ENCODE results near the gene MTFR1L.

MTFR1L gene

DNA sequence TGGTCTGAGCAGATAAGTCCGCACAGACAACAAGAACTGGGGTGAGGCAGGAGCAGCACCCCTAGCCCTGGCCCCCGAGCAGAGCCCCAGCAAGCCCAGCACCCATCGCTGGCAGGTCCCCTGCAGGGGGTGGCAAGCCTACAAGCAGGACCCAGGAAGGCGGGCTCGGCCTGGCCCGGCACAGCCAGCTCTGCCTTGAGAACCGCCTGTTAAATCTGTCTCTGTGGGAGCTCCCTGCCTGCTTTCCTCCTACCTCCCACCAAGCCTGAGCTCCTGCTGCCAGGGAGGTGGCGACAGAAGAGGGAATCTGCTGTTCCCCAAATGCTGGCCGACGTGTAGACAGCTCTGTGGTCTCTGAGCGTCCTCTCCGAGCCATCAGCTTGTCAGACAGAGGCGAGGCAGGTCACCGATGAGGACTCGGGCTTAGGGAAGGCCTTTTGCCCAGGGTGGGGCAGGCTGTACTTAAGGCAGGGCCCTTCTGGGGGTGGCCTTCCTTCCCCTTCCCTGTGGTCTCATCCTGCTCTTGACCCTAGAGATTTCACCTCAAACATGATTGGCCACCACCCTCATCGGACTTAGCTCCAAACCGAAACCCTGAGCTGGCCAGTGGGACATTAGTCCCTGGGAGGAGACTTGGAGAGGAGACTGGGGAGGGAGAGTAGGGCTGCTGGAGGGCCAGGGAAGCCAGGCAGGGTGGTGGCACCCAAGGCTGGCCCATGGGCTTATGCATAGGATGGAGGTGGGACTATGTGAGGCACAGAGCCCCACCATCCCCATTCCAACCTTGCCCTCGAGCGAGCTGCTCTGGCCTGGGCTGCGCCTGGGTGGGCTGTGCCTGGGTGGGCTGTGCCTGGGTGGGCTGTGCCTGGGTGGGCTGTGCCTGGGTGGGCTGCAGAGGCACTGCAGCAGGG lies 12.0 kb upstream of the MTFR1L start:
- no peak for DNase-seq (ENCODE audit: low read depth, low spot score)

DNA sequence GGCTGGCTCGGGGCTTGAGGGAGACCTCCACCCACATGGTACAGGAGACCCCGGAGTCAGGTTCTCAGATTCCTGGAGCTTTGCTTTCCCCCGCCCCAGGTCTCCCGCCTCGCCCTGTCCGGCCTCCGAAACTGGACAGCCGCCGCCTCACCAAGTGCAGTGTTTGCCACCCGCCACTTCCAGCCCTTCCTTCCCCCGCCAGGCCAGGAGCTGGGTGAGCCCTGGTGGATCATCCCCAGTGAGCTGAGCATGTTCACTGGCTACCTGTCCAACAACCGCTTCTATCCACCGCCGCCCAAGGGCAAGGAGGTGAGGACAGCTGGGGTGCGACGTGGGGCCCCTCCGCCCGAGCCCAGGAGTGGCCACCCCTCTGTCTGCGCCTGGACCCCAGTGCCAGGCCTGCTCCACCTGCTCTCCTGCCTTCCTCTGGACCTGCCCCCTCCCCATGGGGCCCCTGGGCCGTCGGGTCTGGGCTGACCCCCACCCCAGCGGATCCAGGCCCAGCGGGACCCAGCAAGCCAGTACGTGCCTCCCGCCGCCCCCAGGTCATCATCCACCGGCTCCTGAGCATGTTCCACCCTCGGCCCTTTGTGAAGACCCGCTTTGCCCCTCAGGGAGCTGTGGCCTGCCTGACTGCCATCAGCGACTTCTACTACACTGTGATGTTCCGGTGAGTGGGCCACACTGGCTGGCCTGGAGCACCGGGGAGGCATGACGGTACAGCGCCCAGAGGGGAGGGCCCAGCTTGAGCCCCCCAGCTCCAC lies 11.1 kb upstream of the MTFR1L start:
- DNase-seq (ENCODE audit: low read depth, low spot score): no peak

- no peak for DNase-seq (ENCODE audit: low read depth, low spot score)
Observed at GRCh38 chr1:25809283-25809926, 10.3 kb upstream of the MTFR1L start.

- DNase-seq (ENCODE audit: low read depth, low spot score): no peak
Observed at GRCh38 chr1:25809929-25810328, 9.8 kb upstream of the MTFR1L start.

GRCh38 chr1:25810341-25811299 lies 9.1 kb upstream of the MTFR1L start:
- DNase-seq (ENCODE audit: low read depth, low spot score): peak; percentile 66

- DNase-seq (ENCODE audit: low read depth, low spot score): no peak
Observed at GRCh38 chr1:25811384-25812082, 8.2 kb upstream of the MTFR1L start.

DNA sequence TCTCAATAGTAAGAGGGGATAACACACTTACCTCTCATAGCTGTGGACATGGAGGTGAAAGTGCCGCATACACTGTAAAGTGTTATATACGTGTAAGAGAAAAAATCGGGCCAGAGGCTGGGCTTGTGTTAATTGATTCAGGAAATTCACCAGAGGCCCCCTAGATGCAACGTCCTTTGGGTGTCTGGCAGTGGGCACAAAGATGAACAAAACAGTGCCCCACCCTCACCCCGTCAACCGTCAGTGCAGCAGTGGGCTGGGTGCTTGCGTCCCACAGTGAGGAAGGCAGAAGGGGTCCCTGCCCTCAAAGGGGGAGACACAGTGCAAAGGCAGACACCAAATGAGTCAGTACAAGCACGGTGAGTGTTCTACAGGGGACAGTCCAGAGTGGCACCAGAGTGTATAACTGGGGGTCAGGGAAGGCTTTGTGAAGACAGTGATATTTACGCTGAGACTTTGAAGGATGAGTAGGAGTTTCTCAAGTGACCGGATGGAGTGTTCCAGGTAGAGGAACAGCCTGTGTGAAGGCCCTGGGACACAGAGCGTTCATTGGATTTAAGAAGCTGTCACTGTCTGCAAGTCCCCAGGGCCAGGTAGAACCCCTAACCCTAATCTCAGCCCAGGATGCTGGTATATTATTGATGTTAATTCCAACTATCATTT lies 6.6 kb upstream of the MTFR1L start:
- no peak for DNase-seq (ENCODE audit: low read depth, low spot score)

DNA sequence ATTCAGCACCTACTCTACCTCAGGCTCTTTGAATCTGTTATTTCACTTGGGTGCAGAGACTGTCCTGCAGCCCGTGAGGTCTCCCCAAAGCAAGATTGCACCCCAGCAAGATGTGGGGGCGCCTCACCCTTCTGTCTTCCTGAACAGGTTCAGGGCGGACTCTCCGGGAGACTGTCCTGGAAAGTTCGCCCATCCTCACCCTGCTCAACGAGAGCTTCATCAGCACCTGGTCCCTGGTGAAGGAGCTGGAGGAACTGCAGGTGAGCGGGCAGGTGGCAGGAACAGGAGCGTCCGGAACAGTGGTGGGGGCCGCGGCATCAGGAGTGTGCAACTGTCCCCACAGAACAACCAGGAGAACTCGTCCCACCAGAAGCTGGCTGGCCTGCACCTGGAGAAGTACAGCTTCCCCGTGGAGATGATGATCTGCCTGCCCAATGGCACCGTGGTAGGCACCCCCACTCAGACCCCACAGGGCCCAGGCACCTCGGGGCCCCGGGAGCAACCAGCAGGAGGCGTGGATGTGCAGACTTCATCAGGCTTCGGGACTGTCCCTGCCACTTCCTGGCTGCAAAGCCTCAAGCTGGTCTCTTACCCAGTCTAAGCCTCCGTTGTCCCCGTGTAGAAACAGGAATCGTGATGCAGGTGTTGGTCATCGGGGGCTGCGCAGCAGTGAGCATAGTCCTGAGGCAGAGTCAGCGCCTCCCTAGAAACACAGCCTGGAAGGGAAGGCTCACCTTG lies 5.9 kb upstream of the MTFR1L start:
- no peak for DNase-seq (ENCODE audit: low read depth, low spot score)

DNA sequence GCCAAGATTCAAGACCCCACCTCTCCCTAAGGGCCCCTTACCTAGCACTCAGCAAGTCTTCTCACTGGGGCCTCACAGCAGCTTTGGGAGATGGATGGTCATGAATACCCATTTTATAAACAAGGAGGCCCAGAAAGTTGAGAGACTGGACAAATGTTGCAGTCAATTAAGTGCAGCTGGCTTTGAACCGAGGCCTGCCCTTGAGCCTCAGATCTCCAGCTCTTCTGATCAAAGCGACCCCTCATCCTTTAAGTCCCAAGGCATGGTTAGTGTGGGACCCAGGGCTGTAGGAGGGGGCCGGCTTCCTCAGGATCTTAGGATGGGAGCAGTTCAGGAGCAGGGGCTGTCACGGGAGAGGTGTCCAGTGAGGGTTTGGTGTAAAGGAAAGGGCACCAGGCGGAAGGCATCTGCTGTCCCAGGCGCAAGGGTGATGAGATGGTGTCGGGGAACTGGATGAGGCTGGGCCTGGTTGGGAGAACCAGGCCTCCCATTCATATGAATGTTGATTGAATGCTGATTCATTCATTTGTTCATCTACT lies 5.1 kb upstream of the MTFR1L start:
- no peak for DNase-seq (ENCODE audit: low read depth, low spot score)

DNA sequence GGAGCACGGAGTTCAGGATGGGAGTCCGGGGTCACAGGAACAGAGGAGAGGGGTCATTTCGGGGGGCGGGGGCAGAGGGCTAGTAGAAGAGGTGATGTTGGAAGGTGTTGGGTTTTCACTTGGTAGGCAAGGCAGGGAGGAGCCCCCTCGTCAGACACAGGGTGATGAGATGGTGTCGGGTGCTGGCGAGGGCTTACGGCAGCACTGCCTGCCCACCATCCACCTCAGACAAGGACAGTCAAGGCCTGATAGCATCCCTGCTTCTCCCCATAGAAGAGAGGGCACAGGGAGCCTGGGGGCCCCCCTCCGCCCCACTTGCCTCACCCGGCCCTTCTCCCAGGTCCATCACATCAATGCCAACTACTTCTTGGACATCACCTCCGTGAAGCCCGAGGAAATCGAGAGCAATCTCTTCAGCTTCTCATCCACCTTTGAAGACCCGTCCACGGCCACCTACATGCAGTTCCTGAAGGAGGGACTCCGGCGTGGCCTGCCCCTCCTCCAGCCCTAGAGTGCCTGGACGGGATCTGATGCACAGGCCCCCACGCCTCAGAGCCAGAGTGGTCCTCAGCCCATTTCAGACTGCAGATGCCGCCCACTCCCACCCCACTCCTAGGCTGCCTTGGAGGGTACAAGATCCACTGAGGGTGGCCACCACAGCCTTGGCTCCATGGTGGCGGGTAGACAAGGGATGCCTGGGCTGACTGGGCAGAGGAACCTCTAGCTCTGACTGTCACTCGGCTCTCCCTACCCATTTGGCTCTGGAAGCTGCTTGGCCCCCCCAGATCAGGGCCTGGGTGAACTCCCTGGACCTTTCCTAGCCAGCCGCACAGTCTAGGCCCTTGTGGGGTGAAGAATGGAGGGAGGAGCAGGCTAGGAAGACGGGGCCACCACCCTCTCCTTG lies 4.3 kb upstream of the MTFR1L start:
- no peak for DNase-seq (ENCODE audit: low read depth, low spot score)

DNA sequence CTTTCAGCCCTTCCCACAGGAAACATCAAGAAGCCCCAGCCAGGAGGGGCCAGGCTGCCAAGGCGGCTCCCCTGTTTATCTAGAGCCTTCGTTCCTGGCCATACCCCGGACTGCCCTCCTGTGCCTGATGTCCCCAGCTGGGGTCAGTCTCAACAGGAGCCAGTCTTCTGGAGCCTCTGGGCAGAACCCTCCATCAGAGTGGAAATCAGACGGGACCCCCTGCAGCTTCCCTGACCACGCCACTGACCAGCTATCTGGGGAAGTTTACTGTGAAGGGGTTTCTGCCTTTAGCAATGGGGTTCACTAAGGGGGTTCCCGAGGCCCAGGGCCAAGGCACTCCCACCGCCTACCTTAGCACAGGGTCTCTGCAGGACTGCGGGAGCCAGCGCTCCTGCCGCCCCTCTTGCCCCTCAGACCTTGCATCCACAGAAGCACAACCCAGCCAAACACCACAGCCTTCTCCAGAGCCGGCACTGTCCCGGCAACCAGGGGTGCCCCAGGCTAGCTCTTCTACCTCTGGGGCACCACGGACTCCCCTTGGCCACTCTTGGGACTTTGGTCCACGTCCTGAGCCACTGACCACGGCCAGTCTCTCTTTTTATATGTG lies 3.5 kb upstream of the MTFR1L start:
- DNase-seq (ENCODE audit: low read depth, low spot score): no peak

DNA sequence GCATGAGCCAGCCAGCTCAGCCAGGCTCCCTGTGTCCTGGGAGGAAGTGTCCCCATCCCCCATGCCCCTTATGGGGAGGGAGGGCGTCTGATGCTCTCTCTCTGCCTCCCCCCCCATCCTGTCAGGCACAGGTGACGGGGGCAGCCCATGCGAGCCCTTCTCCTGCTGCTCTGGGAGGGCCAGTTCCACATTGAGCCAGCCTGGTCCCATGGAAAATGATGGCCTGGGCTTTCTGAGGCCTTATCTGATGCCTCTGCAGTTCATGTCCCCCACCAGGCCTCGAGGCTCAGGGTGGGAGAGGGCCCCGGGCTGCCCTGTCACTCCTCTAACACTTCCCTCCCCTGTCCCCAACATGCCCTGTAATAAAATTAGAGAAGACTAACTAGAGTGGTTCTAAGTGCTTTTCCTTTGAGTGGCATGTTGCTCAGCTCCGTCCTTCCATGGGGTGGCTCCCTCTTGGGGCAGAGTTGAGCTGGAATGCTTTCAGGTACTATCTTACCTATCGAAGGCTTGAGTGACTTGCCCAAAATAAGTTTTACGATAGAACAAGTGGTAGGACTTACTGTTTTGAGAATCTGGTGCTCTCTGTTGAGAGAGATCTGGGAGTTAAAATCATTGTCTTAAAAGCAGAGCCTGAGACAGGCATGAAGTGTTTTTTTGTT lies 1.8 kb upstream of the MTFR1L start:
- no peak for DNase-seq (ENCODE audit: low read depth, low spot score)

DNA sequence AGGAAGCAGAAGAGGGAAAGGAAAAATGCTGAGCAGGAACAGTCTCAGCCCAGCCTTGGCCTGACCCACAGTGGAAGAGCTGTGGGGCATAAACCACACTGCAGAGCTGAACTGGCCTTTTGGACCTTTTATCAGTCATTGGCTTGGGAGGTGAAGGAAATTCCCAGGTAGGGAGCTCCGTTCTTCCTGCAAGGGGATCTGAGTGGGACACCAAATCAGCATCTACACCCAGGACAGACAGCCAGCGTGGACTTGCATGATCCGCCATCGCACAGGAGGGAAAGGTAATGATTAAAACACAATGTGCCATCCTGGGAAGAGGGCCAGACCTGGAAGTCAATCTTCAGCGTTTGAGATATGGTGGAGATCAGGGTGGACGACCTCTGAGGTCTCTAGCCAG lies 1.2 kb upstream of the MTFR1L start:
- DNase-seq (ENCODE audit: low read depth, low spot score): no peak

DNA sequence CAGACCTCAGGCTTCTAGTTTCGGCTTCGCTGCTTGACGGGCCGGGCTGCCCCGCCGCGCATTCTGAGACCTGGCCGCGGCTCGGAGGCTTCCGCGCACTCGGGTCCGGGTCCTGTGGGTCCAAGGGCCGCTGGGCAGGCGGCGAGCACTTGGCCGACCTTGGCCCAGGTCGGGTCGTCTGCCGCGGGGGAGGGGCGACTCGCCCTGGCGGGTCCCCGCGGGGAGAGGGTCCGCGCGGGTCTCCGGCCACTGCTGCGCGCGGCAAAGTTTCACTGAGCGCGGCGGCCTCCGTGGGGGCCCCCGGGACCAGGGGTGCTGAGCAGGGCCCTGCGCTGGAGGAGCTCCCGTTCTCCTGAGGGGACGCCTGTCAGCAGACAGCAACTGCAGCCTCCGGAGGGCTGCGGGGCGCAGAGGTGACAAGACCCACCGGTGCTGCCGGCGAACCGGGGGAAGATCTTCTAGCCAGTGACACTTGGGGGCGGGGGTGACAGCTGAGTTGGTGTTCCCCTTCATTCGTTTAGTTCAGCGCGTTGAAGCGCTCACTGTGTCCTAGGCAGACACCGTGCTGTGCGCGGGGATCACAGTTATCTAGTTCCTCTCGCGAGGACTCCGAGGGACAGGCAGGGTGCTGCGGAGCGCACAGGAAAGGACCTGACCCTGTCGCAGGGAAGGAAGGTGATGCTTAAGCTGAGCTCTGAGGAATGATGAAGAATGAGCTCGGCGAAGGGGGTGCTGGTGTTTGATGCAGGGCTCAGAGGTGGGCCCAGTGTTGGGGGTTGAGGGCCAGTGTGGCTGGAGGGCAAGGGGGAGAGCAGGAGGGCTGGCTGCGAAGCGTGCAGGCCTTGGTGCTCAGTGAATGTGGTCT lies 725 bp downstream of the MTFR1L start:
- DNase-seq (ENCODE audit: low read depth, low spot score): peak; percentile 23

- DNase-seq (ENCODE audit: low read depth, low spot score): no peak
Observed at GRCh38 chr1:25821112-25821476, 1.3 kb downstream of the MTFR1L start.

DNA sequence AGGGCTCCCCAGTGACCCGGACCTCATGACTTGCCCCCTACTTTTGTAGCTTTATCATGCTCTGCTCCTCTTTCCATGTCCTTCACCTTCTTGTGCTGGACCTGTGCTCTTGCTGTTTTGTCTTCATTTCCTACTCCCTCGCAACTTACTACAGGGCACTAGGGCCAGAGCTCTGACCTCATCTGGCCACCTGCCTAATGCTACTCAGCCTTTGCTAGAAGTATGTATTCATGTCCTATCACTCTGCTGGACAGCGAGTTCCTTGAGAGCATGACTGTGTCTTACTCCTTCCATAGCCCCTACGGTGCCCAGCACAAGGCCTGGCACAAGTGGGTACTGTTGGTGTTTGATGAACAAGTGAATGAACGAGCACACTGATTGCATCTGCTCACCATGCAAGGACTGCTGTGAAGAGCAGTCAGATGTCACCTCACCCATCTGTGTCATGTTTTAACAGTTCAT lies 1.9 kb downstream of the MTFR1L start:
- DNase-seq (ENCODE audit: low read depth, low spot score): no peak

Data from activated naive CD8-positive, alpha-beta T cell treated with anti-CD3 and anti-CD28 coated beads, Interleukin-2, amount 50 U/mL, for 16 hours (primary cell).